ENCODE results near the gene KHK. TPM values are rescaled to one million over a fixed set of nuclear protein-coding genes. Genes with fewer than 3 reads are reported as not detected.
A peak's percentile ranks its signal among the peaks of the same experiment; 100 is the strongest.

The KHK gene
- polyA plus RNA-seq, 4 donors = 45.4 to 55.6 (median 52.0) TPM

- DNase-seq (ENCODE audit: low read depth in 4 of 4, low spot score in 2 of 4) = no peak
Observed at GRCh38 chr2:27080603-27080936, 6.0 kb upstream of the KHK start.

- DNase-seq (ENCODE audit: low read depth in 4 of 4, low spot score in 2 of 4) = no peak
Observed at GRCh38 chr2:27081984-27082772, 4.4 kb upstream of the KHK start.

GRCh38 chr2:27082773-27083409 is 3.7 kb upstream of the KHK start:
- no peak for DNase-seq (ENCODE audit: low read depth in 4 of 4, low spot score in 2 of 4)

GRCh38 chr2:27083410-27084296 is 2.9 kb upstream of the KHK start:
- no peak for DNase-seq (ENCODE audit: low read depth in 4 of 4, low spot score in 2 of 4)

GRCh38 chr2:27084297-27085061 is 2.1 kb upstream of the KHK start:
- no peak for DNase-seq (ENCODE audit: low read depth in 4 of 4, low spot score in 2 of 4)

GRCh38 chr2:27085062-27085672 is 1.4 kb upstream of the KHK start:
- no peak for DNase-seq (ENCODE audit: low read depth in 4 of 4, low spot score in 2 of 4)

- DNase-seq (ENCODE audit: low read depth in 4 of 4, low spot score in 2 of 4) = no peak
Observed at GRCh38 chr2:27085673-27086089, 891 bp upstream of the KHK start.

GRCh38 chr2:27086090-27086723 is 365 bp upstream of the KHK start:
- peak in 3 of 4 donors; percentile 86 to 93 (median 88) for DNase-seq (ENCODE audit: low read depth in 4 of 4, low spot score in 2 of 4)

- DNase-seq (ENCODE audit: low read depth in 4 of 4, low spot score in 2 of 4) = no peak
Observed at GRCh38 chr2:27087823-27088410, 1.3 kb downstream of the KHK start.

GRCh38 chr2:27088634-27089033 is 2.1 kb downstream of the KHK start:
- DNase-seq (ENCODE audit: low read depth in 4 of 4, low spot score in 2 of 4) = no peak

- DNase-seq (ENCODE audit: low read depth in 4 of 4, low spot score in 2 of 4) = no peak
Observed at GRCh38 chr2:27089111-27089954, 2.8 kb downstream of the KHK start.

- no peak for DNase-seq (ENCODE audit: low read depth in 4 of 4, low spot score in 2 of 4)
Observed at GRCh38 chr2:27091746-27092695, 5.4 kb downstream of the KHK start.

GRCh38 chr2:27092696-27093429 is 6.3 kb downstream of the KHK start:
- no peak for DNase-seq (ENCODE audit: low read depth in 4 of 4, low spot score in 2 of 4)

- no peak for DNase-seq (ENCODE audit: low read depth in 4 of 4, low spot score in 2 of 4)
Observed at GRCh38 chr2:27093430-27094352, 7.1 kb downstream of the KHK start.

- DNase-seq (ENCODE audit: low read depth in 4 of 4, low spot score in 2 of 4) = no peak
Observed at GRCh38 chr2:27094353-27094984, 7.9 kb downstream of the KHK start.
